Rectal smooth muscle tissue (tissue), 1 donor: Measurements from ENCODE around the gene HSF2BP.
A peak's percentile ranks its signal among the peaks of the same experiment; 100 is the strongest.
"Not testable (repeated sequence)": the region's sequence is repeated elsewhere in the genome, so short reads cannot be mapped to it uniquely, and the experiment has no call there.

ENCODE experiments used
- H3K27ac ChIP-seq: one replicate; pipeline ENCODE4 v1.7.0; 2013; ENCODE audit warnings: low read depth, low read length, inconsistent platforms
- H3K27me3 ChIP-seq: one replicate; pipeline ENCODE4 v1.7.0; 2013; ENCODE audit warnings: low read length; ENCODE audit not compliant: control insufficient read depth, insufficient read depth
- H3K36me3 ChIP-seq: one replicate; pipeline ENCODE4 v1.7.0; 2013; ENCODE audit warnings: low read length; ENCODE audit not compliant: control insufficient read depth, insufficient read depth
- H3K4me1 ChIP-seq: one replicate; pipeline ENCODE4 v1.7.0; 2013; ENCODE audit warnings: low read length; ENCODE audit not compliant: control insufficient read depth, insufficient read depth
- H3K4me3 ChIP-seq: one replicate; pipeline ENCODE4 v1.7.0; 2013; ENCODE audit warnings: low read length
- H3K9ac ChIP-seq: one replicate; pipeline ENCODE4 v1.7.0; 2013; ENCODE audit warnings: low read length

Gene HSF2BP

DNA sequence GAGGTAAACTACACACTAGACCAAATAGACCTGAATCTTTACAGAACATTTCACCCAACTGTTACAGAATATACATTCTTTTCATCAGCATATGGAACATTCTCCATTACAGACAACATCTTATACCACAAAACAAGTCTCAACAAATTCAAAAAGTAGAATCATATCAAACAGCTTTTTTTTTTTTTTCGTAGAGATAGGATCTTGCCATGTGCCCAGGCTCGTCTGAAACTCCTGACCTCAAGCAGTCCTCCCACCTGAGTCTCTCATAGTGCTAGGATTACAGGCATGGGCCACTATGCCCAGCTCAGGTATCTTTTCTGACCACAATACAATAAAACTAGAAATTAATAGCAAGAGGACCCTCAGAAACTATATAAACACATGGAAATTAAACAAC, 36.5 kb downstream of the HSF2BP start:
- Histone ChIP-seq H3K27me3 (no peaks in the 10 kb centered on the region), H3K9ac (no peak overlapping the region), H3K27ac (no peak overlapping the region)

DNA sequence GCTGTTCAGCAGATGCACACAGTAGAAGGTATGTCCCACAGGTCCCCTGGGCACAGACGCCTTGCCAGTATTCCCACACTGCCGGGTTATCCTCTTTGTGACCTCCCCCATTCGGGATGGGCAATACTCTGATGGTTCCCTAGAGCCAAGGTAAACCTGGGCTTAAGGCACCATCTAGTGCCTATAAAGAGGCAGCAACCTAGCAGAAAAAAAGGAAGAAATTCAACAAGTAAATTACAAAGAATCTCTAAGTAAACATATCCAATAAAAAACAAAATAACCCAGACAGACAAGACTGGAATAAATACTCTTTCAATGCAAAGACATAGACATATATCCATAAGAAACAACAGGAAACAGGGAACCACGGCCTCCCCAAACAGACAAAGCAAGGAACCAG, 39.4 kb downstream of the HSF2BP start:
- Histone ChIP-seq H3K27me3 (no peaks in the 10 kb centered on the region), H3K36me3 (no peaks in the 10 kb centered on the region), H3K27ac (no peak overlapping the region), H3K4me1 (no peaks in the 10 kb centered on the region), H3K9ac (no peak overlapping the region), H3K4me3 (no peak overlapping the region)

More for the DNA sequence above, 36.5 kb downstream of the HSF2BP start:
- H3K4me3 ChIP-seq, result no peak overlapping the region
- H3K4me1 ChIP-seq, result no peaks in the 10 kb centered on the region
- H3K36me3 ChIP-seq, result no peaks in the 10 kb centered on the region

DNA sequence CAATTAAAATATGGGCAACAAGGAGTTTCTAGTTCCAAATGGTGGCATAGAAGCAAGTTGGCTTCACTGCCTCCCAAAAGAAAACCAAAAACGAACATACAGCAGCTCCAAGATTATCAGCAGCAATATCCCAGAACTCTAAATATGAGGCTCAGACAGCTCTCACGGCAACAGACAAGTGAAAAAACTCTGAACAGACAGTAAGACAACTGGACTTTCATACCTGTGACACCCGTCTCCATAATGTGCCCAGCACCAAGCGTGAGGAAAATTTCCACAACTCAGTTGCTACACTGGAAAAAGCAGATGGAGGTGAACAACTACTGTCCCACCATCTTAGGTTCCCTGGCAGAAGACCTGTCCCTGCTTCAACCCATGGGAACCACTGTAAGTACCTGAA, 39.9 kb downstream of the HSF2BP start:
- H3K4me3 ChIP-seq, result no peak overlapping the region
- H3K27ac ChIP-seq, result no peak overlapping the region
- no peaks in the 10 kb centered on the region for H3K4me1 ChIP-seq
- no peak overlapping the region for H3K9ac ChIP-seq
- no peaks in the 10 kb centered on the region for H3K27me3 ChIP-seq
- H3K36me3 ChIP-seq, result no peaks in the 10 kb centered on the region

DNA sequence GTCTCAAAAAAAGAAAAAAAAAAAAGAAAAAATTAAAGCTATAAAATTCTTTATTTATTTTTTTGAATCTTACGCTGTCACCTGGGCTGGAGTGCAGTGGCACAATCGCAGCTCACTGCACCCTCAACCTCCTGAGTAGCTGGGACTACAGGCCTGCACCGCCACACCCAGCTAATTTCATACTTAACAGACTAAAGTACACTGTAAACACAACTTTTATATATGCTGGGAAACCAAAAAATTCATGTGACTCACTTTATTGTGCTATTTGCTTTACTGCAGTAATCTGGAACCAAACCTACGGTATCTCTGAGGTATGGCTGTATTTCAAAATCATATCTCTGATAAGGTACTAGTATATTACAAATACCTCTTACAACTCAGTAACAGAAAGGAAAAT, 40.3 kb downstream of the HSF2BP start:
- Histone ChIP-seq H3K4me3 (no peak overlapping the region), H3K36me3 (no peaks in the 10 kb centered on the region), H3K27me3 (no peaks in the 10 kb centered on the region), H3K4me1 (no peaks in the 10 kb centered on the region), H3K27ac (no peak overlapping the region), H3K9ac (no peak overlapping the region)

DNA sequence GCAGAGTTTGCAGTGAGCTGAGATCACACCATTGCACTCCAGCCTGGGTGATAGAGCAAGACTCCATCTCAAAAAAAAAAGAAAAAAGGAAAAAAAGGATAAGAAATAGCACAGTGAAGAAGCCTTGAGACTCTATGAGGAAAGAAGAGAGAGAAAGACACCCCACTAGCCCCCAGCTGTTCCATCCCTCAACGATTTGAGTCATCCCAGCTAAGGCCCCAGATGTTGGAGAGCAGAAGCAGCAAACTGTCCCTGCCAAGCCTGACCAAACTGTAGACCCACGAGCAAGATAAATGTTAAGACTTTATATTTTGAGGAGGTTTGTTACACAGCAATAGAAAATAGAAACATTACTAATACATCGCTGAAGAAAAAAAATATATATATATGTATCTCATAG, 42.4 kb downstream of the HSF2BP start:
- not testable (repeated sequence) for H3K9ac ChIP-seq, H3K27me3 ChIP-seq, H3K4me1 ChIP-seq, H3K27ac ChIP-seq, H3K36me3 ChIP-seq, H3K4me3 ChIP-seq

DNA sequence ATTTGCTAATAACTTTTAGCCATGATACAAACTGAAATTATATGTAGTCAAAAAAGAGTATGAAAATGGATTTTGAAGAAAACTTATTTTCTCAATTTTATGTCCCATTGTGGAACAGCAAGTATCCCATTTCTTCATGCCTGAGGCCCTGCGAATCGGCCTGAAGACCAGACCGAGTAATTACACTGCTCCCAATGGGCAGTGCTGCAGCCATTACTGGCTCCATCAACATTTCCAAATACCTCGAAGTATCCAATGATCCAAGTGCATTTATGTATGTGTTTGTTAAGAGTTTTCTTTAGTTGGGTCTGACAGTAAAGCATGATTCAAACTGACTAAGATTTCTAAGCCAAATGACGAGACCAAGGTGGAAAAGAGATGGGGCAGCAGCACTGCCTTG, 44.4 kb downstream of the HSF2BP start:
- H3K27ac ChIP-seq, result no peak overlapping the region
- H3K36me3 ChIP-seq, result no peaks in the 10 kb centered on the region
- no peak overlapping the region for H3K9ac ChIP-seq
- no peaks in the 10 kb centered on the region for H3K27me3 ChIP-seq
- peaks cover 3% of the 10 kb centered on the region for H3K4me1 ChIP-seq
- H3K4me3 ChIP-seq, result no peak overlapping the region

DNA sequence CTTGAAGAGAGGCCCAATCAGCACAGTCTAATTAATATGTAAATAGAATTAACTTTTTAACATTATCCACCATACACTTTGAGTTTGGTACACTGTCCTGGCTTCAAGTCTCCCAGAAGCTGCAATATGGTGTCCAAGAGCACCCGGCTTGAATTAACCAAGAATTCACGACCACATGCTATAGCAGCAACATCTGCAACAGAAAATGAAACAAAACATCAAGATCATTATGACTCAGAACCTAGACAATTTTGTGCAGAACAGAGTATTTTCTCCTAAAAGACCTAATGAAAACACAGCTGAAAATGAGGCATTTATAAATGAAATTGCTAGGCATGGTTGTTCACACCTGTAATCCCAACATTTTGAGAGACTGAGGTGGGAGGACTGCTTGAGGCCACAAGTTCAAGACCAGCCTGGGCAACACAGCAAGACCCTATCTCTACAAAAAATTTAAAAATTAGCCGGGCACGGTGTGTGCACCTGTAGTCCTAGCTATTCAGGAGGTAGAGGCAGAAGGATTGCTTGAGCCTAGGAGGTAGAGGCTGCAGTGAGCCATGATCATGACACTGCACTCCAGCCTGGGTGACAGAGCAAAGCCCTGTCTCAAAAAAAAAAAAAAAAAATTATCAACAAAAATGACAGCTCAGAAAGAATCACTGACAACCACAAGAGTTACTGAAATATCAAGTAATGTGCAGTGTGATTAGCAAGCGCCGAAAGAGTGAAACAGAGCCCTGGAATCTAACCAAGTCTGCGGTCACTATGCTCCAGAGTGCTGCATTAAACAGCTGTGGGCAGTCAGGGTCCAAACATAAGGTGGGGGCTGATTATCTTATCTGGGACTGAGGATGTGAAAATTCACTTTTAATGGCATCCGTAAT, 45.3 kb downstream of the HSF2BP start:
- Histone ChIP-seq H3K27ac (no peak overlapping the region), H3K36me3 (no peaks in the 10 kb centered on the region), H3K4me1 (peaks cover 3% of the 10 kb centered on the region), H3K9ac (no peak overlapping the region), H3K4me3 (no peak overlapping the region), H3K27me3 (no peaks in the 10 kb centered on the region)

DNA sequence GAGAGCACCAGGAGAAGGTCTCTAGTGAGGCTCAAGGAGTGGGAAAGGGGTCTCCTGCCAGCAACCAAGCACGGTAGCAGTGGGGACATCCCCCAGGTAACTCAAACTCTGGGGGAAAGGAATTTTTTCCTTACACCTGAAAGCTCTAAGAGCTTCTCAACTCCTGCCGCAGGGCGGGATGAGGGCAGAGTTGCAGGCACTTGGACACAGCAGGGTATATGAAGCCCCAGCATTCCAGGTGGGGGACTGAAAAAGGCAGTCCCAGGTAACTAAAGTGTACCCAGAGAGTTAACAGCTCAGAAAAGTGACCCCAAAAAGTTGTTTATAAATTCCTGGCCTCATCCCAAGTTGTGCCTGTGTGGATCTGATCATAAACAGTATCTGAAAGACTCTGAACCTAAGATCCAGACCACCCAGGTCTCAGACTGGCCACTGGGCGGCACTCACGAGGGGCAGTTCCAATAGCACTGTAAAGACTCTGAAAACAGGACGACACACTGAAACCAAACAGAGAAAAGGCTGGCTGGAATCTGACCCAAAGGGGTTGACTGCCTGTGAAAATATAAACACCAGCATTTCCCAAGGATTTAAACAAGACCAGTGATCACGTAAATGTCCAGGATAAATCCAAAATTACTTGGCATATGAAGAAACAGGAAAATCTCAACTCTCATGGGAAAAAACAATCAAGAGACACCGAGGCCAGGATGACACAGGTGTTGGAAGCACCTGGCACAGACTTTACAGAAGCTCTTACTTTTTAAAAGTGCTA, 47.5 kb downstream of the HSF2BP start:
- no peaks in the 10 kb centered on the region for H3K36me3 ChIP-seq
- H3K4me3 ChIP-seq, result no peak overlapping the region
- no peak overlapping the region for H3K9ac ChIP-seq
- H3K27ac ChIP-seq, result no peak overlapping the region
- H3K27me3 ChIP-seq, result no peaks in the 10 kb centered on the region
- peaks cover 3% of the 10 kb centered on the region for H3K4me1 ChIP-seq

DNA sequence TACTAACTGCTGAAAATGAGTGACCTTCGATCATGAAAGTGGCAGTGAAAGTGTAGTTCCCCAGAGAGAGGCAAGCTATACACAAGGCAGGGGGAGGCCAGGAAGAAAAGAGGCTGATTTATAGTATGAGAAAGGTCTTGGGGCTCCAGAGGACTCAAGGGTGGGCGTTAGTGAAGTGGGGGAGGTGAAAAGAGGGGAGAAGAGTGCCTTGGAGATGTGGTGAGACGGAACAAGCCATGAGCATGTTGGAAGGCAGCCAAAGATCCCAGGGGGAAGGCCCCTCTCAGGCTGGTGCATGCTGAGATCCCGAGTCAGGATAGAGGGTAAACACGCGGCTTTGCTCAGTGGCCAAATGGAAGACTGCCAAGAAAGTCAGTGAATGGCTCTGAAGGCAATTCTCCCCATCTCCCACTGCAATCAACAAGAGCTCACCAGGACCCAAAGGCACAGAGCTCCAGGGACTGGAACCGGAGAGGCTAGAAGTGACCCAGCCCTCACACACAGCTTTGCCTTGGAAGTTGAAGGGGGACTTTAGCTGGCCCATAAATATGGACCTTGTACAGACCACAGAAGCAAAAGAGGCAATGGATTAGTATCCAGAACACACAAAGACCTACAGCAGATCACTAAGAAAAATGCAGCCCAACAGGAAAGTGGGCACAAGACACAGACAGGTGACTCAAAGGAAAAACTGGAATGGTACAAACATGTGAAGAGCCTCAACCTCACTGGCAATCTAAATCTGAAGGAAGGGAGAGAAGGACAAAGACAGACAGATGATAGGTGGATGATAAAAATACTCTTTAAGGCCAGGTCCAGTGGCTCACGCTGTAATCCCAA, 49.6 kb downstream of the HSF2BP start:
- H3K9ac ChIP-seq, result no peak overlapping the region
- H3K36me3 ChIP-seq, result no peaks in the 10 kb centered on the region
- H3K4me3 ChIP-seq, result peak overlapping the region; percentile 4
- peaks cover 3% of the 10 kb centered on the region for H3K4me1 ChIP-seq
- no peak overlapping the region for H3K27ac ChIP-seq
- no peaks in the 10 kb centered on the region for H3K27me3 ChIP-seq

DNA sequence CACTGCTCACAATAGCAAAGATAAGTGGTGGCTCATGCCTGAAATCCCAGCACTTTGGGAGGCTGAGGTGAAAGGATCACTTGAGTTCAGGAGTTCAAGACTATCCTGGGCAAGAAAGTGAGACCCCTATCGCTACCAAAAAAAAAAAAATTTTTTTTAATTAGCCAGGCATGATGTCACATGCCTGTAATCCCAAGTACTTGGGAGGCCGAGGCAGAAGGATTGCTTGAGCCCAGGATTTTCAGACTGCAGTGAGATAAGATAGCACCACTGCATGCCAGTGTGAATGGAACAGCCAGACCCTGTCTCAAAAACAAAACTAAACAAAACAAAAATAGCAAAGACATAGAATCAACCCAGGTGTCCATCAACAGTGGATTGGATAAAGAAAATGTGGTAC, 50.6 kb downstream of the HSF2BP start:
- Histone ChIP-seq H3K27me3 (no peaks in the 10 kb centered on the region), H3K27ac (no peak overlapping the region), H3K9ac (no peak overlapping the region)

DNA sequence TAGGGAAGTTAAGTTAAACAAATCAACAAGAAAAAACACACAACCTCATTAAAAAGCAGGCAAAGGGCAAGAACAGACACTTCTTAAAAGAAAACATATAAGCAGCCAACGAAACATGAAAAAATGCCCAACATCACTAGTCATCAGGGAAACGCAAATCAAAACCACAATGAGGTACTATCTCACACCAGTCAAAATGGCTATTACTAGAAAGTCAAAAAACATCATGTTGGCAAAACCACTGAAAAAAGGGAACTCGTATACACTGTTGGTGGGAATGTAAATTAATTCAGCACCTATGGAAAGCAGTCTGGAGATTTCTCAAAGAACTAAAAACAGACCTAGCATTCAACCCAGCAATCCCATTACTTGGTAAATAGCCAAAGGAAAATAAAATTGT, 51.1 kb downstream of the HSF2BP start:
- Histone ChIP-seq H3K4me1 (peaks cover 3% of the 10 kb centered on the region), H3K9ac (no peak overlapping the region), H3K4me3 (no peak overlapping the region), H3K36me3 (no peaks in the 10 kb centered on the region), H3K27me3 (no peaks in the 10 kb centered on the region), H3K27ac (no peak overlapping the region)

More for the DNA sequence above, 50.6 kb downstream of the HSF2BP start:
- no peak overlapping the region for H3K4me3 ChIP-seq
- H3K4me1 ChIP-seq, result peaks cover 3% of the 10 kb centered on the region
- H3K36me3 ChIP-seq, result no peaks in the 10 kb centered on the region
